ENCODE results near the gene WDR45B. TPM values are rescaled to one million over a fixed set of nuclear protein-coding genes. Genes with fewer than 3 reads are reported as not detected.
A peak's percentile ranks its signal among the peaks of the same experiment; 100 is the strongest.
"Not testable (repeated sequence)": the region's sequence is repeated elsewhere in the genome, so short reads cannot be mapped to it uniquely, and the experiment has no call there.

Gene WDR45B
- polyA plus RNA-seq, 12 donors = 51.4 to 91.2 (median 58.0) TPM; not detected in 1

DNA sequence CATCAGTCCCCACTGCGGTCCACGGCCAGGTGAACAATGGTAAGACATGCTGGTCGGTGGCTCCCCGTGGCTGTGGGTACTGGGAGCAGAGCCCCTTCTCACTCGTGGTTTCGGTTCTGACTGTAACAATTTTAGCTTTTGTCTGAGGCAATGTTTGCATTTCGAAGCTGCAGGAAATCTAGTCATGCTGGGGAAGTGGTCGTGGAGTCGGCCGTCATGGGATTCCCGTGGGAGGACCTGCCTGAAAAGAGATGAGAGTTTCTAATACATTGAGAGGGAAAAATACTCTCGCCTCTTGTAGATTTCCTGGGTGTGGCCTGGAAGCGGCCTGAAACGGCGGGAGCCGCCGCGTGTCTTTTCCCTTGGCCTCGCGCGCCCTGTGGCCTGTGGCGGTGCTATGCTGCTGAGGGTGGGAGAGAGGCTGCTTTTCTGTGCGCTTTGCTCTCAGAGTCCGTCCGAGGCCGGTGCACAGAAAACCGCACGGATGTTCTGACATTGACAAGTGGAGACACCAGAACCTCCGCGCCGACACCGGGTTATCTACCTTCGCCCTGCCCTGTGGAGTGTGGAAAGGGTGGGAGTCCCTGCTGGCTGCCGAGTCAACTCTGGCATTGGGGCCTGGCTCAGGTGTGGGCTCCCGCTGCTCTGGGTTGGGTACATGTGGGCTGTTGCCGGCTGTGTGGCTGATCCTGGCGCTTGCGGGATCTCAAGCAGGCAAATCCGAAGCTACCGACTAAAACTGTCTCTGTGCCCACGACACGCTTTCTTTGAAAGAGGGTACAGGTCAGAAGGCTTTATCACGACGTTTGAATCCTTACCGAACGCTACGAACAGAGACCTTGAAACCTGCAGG, 60.8 kb downstream of the WDR45B start:
- DNase-seq = no peak

DNA sequence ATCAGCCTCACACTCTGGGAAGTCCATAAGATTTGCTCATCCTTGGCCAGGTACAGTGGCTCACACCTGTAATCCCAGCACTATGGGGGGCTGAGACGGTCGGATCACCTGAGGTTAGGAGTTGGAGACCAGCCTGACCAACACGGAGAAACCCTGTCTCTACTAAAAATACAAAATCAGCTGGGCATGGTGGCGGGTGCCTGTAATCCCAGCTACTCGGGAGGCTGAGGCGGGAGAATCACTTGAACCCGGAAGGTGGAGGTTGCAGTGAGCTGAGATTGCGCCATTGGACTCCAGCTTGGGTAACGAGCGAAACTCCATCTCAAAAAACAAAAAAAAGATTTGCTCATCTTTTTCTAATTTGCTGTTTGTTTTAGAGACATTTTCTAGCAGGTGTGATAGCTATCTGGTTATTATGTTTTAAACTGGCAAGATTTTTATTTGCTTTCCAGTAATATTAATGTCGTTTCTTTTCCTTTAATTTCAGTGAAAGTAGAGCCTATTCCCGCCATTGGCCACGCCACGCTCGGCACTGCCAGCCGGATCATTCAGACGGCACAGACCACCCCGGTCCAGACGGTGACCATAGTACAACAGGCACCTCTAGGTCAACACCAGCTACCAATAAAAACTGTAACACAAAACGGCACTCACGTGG, 61.5 kb downstream of the WDR45B start:
- no peak for DNase-seq

DNA sequence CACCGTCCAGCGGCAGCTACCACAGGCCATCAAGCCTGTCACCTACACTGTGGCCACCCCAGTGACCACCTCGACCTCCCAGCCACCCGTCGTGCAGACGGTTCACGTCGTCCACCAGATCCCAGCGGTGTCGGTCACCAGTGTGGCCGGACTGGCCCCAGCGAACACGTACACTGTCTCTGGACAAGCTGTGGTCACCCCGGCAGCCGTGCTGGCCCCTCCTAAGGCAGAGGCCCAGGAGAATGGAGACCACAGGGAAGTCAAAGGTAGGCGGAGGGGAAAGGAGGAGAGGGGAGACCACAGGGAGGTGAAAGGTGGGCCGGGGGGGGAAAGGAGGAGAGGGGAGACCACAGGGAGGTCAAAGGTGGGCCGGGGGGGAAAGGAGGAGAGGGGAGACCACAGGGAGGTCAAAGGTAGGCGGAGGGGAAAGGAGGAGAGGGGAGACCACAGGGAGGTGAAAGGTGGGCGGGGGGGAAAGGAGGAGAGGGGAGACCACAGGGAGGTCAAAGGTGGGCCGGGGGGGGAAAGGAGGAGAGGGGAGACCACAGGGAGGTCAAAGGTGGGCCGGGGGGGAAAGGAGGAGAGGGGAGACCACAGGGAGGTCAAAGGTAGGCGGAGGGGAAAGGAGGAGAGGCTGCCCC, 62.2 kb downstream of the WDR45B start:
- not testable (repeated sequence) for DNase-seq

DNA sequence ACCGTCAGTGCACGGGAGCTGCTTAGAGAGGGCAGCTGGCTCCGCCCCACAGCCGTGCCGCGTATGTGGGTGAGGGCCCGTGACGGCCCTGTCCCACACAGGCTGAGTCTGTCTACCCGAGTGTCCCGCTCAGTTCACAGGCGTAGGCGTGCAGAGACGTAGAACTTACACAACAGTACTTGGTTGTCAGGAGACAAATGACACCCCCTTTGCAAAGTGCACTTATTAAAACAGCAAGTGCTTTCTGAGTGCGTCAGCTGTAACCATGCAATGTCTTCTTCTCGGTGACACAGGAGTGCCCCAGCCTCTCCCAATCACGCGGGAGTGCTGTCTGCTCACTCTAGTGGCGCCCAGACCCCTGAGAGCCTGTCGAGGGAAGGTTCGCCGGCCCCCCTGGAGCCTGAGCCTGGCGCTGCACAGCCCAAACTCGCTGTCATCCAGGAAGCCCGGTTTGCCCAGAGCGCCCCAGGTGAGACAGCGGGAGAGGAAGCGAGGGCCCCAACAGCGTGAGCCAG, 64.5 kb downstream of the WDR45B start:
- no peak for DNase-seq

DNA sequence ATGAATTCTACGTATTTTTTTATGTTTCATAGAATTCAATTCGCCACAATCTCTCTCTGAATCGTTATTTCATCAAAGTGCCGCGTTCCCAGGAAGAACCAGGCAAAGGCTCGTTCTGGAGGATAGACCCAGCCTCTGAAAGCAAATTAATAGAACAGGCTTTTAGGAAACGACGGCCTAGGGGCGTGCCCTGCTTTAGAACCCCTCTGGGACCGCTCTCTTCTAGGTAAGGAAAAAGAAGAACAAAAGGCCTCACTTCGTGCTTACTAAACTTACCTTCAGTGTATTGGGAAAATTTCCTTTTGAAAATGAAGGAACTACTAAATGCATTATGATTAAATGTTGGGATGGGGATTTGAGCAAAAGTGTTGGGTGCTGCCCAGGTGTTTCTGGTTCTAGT, 65.5 kb downstream of the WDR45B start:
- DNase-seq = no peak

DNA sequence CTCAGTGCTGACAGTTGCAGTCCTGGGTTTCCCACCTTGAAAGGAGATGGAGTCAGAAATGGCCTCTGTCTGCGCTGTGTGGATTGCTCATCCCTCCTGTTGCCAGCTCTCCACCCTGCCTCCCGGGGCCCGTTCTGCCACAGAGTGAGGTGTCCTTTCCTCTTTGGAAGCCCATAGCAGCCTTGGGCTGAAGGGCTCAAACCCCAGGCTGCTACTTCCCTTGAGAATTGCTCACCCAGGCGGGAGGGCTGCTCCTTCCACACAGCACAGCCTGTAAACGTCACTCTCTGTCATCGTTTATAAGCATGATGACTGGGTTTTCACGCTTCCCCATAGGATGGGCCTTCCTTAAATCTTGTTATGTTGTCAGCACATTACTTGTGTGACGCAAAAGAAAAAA, 66.0 kb downstream of the WDR45B start:
- no peak for DNase-seq

DNA sequence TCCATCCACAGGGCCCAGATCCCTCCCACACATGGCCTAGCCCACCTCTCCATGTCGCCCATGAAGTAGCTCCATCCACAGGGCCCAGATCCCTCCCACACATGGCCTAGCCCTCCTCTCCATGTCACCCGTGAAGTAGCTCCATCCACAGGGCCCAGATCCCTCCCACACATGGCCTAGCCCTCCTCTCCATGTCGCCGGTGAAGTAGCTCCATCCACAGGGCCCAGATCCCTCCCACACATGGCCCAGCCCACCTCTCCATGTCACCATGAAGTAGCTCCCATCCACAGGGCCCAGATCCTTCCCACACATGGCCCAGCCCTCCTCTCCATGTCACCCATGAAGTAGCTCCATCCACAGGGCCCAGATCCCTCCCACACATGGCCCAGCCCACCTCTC, 68.3 kb downstream of the WDR45B start:
- DNase-seq = not testable (repeated sequence)

DNA sequence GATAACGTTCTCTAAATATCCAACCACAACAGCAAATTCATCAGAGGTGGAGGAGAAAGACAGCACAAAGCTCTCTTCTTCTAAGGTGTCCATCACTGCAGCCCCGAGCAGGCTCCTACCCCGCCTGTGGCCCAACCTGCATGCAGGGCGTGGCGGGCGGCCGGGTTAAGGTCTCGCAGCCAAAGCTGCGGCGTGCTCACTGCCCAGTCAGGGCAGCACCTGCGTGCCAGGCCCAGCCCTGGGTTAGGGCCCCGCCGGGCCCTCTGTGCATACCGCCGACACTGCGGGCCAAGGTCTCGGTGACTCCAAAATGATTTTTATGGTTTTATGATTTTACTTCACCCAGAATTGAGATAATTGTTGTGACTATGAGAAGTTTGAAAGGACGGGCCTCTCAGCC, 70.9 kb downstream of the WDR45B start:
- DNase-seq = no peak

DNA sequence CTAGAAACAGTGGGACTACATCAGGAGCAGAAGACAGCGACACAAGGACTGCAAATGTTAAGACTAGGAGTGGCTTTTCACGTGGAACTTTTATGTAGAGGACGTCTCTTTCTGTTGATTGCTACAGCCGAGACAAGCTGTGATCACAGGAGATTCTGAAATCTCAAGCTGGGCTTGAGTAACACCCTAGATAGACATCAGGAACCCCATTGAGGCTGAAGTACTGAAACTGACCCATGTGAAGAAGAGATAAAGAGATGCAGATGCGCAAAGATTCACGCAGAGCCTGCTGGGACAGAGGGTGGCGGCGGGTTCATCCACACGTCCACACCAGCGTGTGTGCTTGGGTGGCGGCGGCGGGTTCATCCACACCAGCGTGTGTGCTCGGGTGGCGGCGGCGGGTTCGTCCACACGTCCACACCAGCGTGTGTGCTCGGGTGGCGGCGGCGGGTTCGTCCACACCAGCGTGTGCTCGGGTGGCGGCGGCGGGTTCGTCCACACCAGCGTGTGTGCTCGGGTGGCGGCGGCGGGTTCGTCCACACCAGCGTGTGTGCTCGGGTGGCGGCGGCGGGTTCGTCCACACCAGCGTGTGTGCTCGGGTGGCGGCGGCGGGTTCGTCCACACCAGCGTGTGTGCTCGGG, 72.5 kb downstream of the WDR45B start:
- not testable (repeated sequence) for DNase-seq

DNA sequence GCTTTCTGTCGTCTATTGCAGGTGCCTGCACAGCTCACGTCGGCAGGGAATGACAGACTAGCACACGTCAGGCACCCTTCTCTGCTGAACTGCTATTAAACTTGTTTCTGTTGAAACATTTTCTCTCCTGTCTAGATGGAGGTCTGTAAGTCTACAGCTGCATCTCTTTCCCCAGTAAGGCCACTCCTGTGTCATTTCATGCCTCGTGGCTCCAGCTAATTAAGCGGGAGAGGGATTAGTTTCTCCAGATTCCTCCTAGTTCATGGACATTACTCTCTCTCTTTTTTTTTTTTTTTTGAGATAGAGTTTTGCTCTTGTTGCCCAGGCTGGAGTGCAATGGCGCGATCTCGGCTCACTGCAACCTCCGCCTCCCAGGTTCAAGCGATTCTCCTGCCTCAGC, 74.2 kb downstream of the WDR45B start:
- DNase-seq = no peak

DNA sequence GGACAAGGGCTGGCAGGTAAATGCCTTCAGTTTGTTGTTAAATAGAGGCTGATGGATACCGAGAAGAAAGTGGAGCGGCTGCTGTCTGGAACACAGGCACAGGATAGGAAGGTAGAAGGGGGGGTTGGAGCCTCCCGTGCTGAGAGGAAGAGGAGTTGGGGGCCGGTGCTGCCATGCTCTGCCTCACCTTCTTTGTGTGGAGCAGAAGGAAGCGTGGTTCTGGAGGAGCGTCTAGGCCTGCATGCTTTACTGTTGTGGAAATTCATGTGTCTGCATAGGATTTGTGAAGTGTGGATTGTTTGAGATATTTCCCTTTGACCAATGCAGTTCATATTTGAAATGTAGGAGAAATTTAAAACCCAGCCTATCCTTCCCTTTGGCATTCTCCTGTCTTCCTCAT, 76.4 kb downstream of the WDR45B start:
- no peak for DNase-seq

DNA sequence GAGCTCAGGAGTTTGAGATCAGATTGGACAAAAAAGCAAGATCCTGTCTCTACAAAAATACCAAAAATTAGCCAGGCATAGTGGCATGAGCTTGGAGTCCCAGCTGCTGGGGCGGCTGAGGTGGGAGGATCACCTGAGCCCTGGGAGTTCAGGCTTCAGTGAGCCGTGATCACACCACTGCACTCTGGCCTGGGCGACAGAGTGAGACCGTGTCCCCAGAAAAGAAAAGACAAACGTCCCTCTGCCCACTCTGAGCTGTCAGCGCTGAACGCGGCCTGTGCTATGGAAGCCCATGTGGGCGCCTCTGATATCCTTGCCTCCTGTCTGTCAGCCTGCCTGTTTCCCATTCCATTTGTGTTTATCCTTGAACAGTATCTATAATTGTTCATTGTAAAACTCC, 78.0 kb downstream of the WDR45B start:
- DNase-seq = no peak

DNA sequence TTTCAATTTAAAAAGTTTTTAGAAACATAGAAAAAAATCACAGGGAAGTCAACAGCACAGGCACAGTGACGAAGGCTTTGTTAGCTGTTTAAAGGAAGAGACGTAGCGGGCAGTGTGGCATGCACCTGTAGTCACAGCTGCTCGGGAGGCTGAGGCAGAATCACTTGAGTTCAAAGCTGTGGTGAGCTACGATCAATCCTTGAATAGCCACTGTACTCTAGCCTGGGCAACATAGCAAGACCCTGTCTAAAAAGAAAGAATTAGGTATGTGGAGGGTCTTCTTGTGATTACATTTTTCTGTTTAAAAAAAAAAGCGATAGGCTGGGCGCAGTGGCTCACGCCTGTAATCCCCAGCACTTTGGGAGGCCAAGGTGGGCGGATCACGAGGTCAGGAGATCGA, 78.6 kb downstream of the WDR45B start:
- no peak for DNase-seq

DNA sequence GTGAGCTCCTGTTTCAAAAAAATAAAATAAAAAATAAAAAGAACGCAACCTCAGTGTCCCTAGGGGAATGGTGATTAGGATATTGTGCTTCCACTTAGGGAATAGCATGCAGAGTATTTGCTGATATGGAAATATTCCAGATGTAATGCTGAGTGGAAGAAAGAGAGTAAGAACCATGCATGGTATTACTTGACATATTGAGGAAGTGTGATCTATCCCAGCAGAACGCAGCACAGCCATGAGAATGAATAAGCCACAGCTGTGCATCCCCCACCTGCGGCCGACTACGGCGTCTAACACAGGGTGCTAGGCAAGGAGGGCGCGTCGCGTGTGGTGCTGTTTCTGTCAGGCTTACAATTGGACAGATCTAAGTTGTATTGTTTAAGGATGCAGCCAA, 79.2 kb downstream of the WDR45B start:
- DNase-seq = no peak

DNA sequence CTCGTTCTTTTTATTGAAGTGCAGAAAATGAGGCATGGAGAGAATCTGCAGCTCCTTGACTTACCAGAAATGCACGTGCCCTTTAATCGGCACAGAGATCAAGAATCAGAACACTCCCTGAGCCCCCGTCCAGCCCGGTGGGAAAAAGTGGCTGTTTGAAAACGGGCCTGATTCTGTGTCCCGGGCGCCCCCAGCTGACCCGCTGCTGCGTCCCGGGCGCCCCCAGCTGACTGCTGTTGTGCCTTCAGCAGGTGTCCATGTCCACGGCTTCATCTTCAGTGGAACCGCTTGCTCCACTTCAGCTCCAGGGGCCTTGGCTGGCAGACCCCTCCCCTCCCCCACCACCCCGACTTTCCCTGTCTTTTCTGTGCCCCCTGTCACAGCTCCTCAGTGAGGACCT, 81.0 kb downstream of the WDR45B start:
- no peak for DNase-seq

DNA sequence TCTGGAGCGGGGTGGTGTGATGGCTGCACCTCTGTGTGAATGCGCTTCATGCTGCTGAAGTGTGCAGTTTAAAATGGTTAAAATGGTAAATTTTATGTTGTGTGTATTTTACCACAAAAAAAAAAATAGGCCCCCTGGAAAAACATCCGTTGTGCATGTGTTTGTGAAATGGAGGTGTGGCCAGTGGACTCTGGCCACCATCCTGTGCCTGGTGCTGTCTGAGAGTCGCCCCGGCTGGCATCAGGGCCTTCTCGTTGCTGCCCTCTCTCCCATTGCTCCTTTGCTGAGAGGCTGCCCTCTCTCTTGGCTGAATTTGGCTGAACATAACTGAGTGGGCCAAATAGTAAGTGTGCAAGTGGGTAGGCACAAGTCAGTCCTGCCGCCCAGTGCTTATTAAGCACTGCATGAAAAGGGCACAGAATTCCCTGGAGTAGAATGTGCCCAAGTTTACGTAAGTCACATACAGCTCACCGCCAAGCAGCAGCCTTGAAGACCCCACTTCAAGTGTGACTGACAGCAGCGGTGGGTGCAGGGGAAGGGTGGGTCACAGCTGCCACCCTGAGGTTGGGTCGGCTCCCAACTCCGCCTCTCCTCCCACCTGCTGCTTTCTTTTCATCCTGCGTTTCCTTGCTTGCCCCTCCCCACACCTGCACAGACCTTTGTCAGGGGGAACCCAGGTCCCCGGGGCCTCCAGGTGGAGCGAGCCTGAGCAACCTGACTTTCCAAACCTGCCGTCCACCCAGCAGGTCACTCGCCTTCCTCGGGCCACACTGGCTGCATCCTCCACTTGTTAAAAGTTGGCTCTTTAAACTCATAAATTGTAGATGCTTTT, 81.9 kb downstream of the WDR45B start:
- no peak for DNase-seq

DNA sequence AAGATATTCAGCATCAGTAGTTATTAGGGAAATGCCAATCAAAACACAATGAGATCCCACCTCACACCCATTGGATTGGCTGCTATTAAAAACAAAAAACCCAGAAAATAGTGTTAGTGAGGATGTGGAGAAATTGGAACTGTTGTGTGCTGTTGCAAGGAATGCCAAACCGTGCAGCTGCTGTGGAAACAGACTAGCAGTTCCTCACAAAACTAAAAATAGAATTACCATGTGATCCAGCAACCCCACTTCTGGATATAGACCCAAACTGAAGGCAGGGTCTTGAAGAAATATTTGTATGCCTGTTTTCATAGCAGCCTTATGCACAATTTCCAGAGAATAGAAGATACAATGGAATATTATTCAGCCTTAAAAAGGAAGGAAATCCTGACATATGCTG, 82.7 kb downstream of the WDR45B start:
- DNase-seq = peak; percentile 62

All from muscle of arm (tissue), 12 donors.